Neural cell (in vitro differentiated cells): ENCODE measurements around the gene SERPINE1. TPM values are rescaled to one million over a fixed set of nuclear protein-coding genes. Genes with fewer than 3 reads are reported as not detected.
A peak's percentile ranks its signal among the peaks of the same experiment; 100 is the strongest.

Experiments used
- H2AFZ ChIP-seq: fragments of 200-600, 300-800 bp; sonication (generic), shearing (Covaris generic); 2 replicates; pipeline ENCODE4 v1.6.0; 2014; ENCODE audit warnings: low read depth, mild to moderate bottlenecking, antibody characterized with exemption, low read length, moderate library complexity
- H3F3A ChIP-seq: fragments of 200-600 bp; shearing (Covaris generic); 2 replicates; pipeline ENCODE4 v1.6.1; 2016; ENCODE audit warnings: mild to moderate bottlenecking, moderate library complexity, mixed read lengths, antibody characterized with exemption, low read length; ENCODE audit not compliant: insufficient read depth, poor library complexity, severe bottlenecking
- H3K27ac ChIP-seq: fragments of 200-600, 300-800 bp; sonication (generic), shearing (Covaris generic); 2 replicates; pipeline ENCODE4 v1.5.1; 2014; ENCODE audit warnings: mild to moderate bottlenecking, low read length, moderate library complexity
- H3K27me3 ChIP-seq: fragments of 300-800, 200-600 bp; sonication (generic), shearing (Covaris generic); 2 replicates; pipeline ENCODE4 v1.6.0; 2014; ENCODE audit warnings: mild to moderate bottlenecking, low read depth, low read length, moderate library complexity; ENCODE audit not compliant: insufficient read depth
- H3K36me3 ChIP-seq: fragments of 300-800, 200-600 bp; sonication (generic), shearing (Covaris generic); 2 replicates; pipeline ENCODE4 v1.5.1; 2014; ENCODE audit warnings: mild to moderate bottlenecking, antibody characterized with exemption, low read length, moderate library complexity; ENCODE audit not compliant: insufficient read depth
- H3K4me2 ChIP-seq: fragments of 300-800, 200-600 bp; sonication (generic), shearing (Covaris generic); 2 replicates; pipeline ENCODE4 v1.6.0; 2014; ENCODE audit warnings: mild to moderate bottlenecking, low read length
- H3K4me3 ChIP-seq: fragments of 300-800, 200-600 bp; sonication (generic), shearing (Covaris generic); 2 replicates; pipeline ENCODE4 v1.5.1; 2014; ENCODE audit warnings: mild to moderate bottlenecking, low read length, moderate library complexity
- H3K79me2 ChIP-seq: fragments of 200-600 bp; shearing (Covaris generic); replicated peaks from 2 replicates; pipeline ENCODE4 v1.6.0; 2014; ENCODE audit warnings: mild to moderate bottlenecking, low read length, moderate library complexity; ENCODE audit not compliant: insufficient read depth
- H3K9ac ChIP-seq: fragments of 300-800, 200-600 bp; sonication (generic), shearing (Covaris generic); 2 replicates; pipeline ENCODE4 v1.6.1; 2016; ENCODE audit warnings: mild to moderate bottlenecking, low read length, mixed read lengths
- H3K9me2 ChIP-seq: fragments of 200-600 bp; shearing (Covaris generic); 2 replicates; pipeline ENCODE4 v1.6.1; 2016; ENCODE audit warnings: mild to moderate bottlenecking, low read length, mixed read lengths; ENCODE audit not compliant: insufficient read depth
- H3K9me3 ChIP-seq: fragments of 200-600, 300-800 bp; sonication (generic), shearing (Covaris generic); 2 replicates; pipeline ENCODE4 v1.6.1; 2016; ENCODE audit warnings: mild to moderate bottlenecking, mixed run types, low read length, moderate library complexity, mixed read lengths
- H4K20me1 ChIP-seq: fragments of 200-600 bp; shearing (Covaris generic); 2 replicates; pipeline ENCODE4 v1.6.1; 2016; ENCODE audit warnings: mild to moderate bottlenecking, mixed run types; ENCODE audit not compliant: insufficient read depth
- CTCF ChIP-seq: fragments of 450-650 bp; IDR thresholded peaks from 2 replicates; pipeline ENCODE4 v1.5.1; 2014; ENCODE audit warnings: antibody characterized with exemption, mild to moderate bottlenecking, moderate library complexity; ENCODE audit not compliant: poor library complexity, severe bottlenecking
- EP300 ChIP-seq: fragments of 450-650 bp; conservative IDR thresholded peaks from 2 replicates; pipeline ENCODE4 v1.6.1; 2014; ENCODE audit warnings: antibody characterized with exemption, mild to moderate bottlenecking, moderate library complexity; ENCODE audit not compliant: poor library complexity, severe bottlenecking
- EZH2 ChIP-seq: fragments of 200-600, 300-800 bp; shearing (Covaris generic), sonication (generic); IDR thresholded peaks from 2 replicates; pipeline ENCODE4 v1.6.1; 2014; ENCODE audit warnings: antibody characterized with exemption, low read length, borderline replicate concordance, mild to moderate bottlenecking; ENCODE audit not compliant: insufficient read depth, poor library complexity, severe bottlenecking
- MXI1 ChIP-seq: fragments of 450-650 bp; conservative IDR thresholded peaks from 2 replicates; pipeline ENCODE4 v1.6.1; 2014; ENCODE audit warnings: antibody characterized with exemption, mild to moderate bottlenecking; ENCODE audit not compliant: poor library complexity, severe bottlenecking
- POLR2AphosphoS5 ChIP-seq: IDR thresholded peaks from 2 replicates; pipeline ENCODE4 v1.6.1; 2012
- RAD21 ChIP-seq: fragments of 450-650 bp; conservative IDR thresholded peaks from 2 replicates; pipeline ENCODE4 v1.6.1; 2014; ENCODE audit warnings: antibody characterized with exemption, mild to moderate bottlenecking, moderate library complexity
- REST ChIP-seq: IDR thresholded peaks from 2 replicates; pipeline ENCODE4 v1.6.1; 2012; ENCODE audit warnings: borderline replicate concordance
- SMC3 ChIP-seq: fragments of 450-650 bp; conservative IDR thresholded peaks from 2 replicates; pipeline ENCODE4 v1.6.1; 2014; ENCODE audit warnings: antibody characterized with exemption, mild to moderate bottlenecking, moderate library complexity; ENCODE audit not compliant: poor library complexity
- TAF1 ChIP-seq: IDR thresholded peaks from 2 replicates; pipeline ENCODE4 v1.6.1; 2012; ENCODE audit warnings: low read depth
- polyA plus RNA-seq: library from polyadenylated mRNA; depleted of rRNA; stranded (reverse); fragments of >200 nt; gene quantifications from 2 replicates; pipeline ENCODE4 v1.2.3, GENCODE V29; 2014

The SERPINE1 gene
- polyA plus RNA-seq, 1 donor from 2014 or later = 0.12 TPM

GRCh38 chr7:101166648-101166908, 39.7 kb downstream of the SERPINE1 start:
- no peak for TF ChIP-seq SMC3
- TF ChIP-seq EZH2 = no peak
- no peak for TF ChIP-seq RAD21
- TF ChIP-seq TAF1 = no peak
- no peak for TF ChIP-seq MXI1
- TF ChIP-seq REST = no peak
- no peak for TF ChIP-seq CTCF
- TF ChIP-seq POLR2AphosphoS5 = no peak
- no peak for TF ChIP-seq EP300
- Histone ChIP-seq H3K9me2 (no peaks in the 10 kb centered on the region), H3K27ac (peak overlapping the region; percentile 93), H3K9me3 (no peaks in the 10 kb centered on the region), H3K79me2 (no peaks in the 10 kb centered on the region), H3K4me3 (peak overlapping the region; percentile 94), H3K9ac (peak overlapping the region; percentile 93), H3K36me3 (no peaks in the 10 kb centered on the region), H2AFZ (no peak overlapping the region), H3F3A (no peaks in the 10 kb centered on the region), H3K27me3 (peaks cover 49% of the 10 kb centered on the region), H3K4me2 (peak overlapping the region; percentile 98), H4K20me1 (no peaks in the 10 kb centered on the region)

- no peaks in the 10 kb centered on the region for H3F3A ChIP-seq
- H4K20me1 ChIP-seq = no peaks in the 10 kb centered on the region
- peaks cover 54% of the 10 kb centered on the region for H3K27me3 ChIP-seq
- peak overlapping the region; percentile 98 for H3K4me2 ChIP-seq
- H3K4me3 ChIP-seq = peak overlapping the region; percentile 94
- no peaks in the 10 kb centered on the region for H3K79me2 ChIP-seq
- no peak overlapping the region for H2AFZ ChIP-seq
- H3K9ac ChIP-seq = peak overlapping the region; percentile 93
- H3K9me3 ChIP-seq = no peaks in the 10 kb centered on the region
- H3K9me2 ChIP-seq = no peaks in the 10 kb centered on the region
- no peaks in the 10 kb centered on the region for H3K36me3 ChIP-seq
- TF ChIP-seq SMC3 (no peak), POLR2AphosphoS5 (peak; percentile 42), TAF1 (peak; percentile 27), EP300 (no peak), MXI1 (peak; percentile 30), REST (peak; percentile 11), CTCF (no peak)
- H3K27ac ChIP-seq = peak overlapping the region; percentile 93
Observed at GRCh38 chr7:101166909-101167644, 40.2 kb downstream of the SERPINE1 start.
